A204.1 (cell line): Measurements from ENCODE around the gene RAB11FIP4.

Experiments used
- FAIRE-seq: peaks from 2 replicates; lab custom pipeline; 2012; peaks lifted over from hg19 to GRCh38; lab: Jason Lieb, UNC

Gene RAB11FIP4

DNA sequence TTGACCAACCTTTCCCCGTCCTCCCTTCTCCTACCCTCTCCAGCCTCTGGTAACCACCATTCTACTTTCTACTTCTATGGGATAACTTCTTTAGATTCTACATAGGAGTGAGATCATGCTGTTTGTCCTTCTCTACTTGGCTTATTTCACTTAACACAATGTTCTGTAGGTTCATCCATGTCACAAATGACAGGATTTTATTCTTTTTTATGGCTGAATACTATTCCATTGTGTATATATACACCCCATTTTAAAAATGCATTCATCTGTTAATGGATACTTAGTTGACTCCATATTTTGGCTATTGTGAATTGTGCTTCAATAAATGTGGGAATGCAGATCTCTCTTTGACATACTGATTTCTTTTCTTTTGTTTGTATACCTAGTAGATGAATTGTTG is 115.0 kb downstream of the RAB11FIP4 start:
- FAIRE-seq = no peak

DNA sequence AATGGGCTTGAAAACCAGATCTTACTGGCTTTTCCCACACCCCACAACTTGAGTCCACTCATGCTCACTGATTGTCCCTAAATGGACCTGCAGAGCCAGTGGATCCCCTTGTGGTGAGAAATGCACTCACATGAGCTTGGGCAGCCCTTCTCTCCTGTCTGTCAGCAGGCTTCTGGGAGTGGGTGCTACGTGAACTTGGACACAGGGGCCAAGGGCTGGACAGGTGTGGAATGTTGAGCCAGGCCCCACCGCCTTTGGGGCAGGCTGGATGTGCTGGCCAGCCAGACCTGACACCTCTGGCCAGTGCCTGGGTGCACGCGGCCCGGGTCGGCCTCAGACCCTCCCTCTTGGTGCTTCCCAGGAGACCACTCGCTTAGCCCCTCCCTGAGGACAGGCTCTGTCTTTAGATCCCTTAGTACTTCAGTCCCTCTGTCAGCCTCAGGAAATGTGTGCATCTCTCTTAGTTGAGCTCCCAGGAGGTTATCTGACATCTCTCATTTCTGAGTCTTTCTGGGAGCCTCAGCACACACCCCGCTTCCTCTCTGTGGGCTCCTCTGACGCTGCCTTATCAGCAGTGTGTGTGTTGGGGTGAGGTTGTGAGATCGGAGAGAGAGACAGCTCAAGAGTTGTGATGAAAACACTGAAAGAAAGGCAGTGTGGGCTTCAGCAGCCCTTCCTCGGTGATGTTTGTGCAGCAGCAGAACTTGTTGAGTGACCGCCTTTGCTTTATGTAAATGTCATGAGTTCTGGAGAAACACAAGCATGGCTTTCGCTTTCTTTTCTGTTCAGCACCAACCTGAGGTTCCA is 117.0 kb downstream of the RAB11FIP4 start:
- FAIRE-seq = no peak

DNA sequence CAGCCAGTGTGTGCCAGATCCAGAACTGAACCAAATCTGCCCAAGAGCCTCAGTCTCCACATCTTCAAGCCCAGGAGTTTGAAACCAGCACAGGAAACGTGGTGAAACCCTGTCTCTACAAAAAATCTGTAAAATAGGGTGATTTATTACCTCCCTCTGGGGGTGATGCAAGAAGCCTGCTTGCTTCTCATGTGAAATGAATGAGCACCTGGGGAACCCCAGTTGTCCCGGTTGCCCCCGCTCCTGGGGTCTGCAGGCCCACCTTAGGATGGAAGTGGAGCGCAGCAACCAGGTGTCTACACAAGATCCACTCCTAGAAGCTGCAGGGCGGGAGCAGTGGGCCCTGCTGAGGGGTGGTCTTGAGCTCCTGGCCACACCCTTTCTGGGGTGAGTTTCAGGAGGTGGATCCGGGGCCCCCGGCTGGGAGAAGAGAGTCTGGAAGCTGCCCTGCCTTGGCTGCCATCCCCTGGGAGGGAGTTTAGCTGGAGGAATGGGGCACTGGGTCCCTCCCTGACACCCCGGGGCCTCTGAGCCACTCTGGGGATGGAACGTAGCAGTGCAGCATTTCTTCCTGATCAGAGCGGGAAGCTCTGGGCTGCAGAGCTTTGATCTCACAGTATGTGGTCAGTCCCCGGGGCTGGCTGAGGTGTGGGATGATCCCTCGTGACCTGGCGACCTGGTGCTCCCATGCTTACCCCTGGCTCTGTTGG is 117.8 kb downstream of the RAB11FIP4 start:
- FAIRE-seq = no peak

DNA sequence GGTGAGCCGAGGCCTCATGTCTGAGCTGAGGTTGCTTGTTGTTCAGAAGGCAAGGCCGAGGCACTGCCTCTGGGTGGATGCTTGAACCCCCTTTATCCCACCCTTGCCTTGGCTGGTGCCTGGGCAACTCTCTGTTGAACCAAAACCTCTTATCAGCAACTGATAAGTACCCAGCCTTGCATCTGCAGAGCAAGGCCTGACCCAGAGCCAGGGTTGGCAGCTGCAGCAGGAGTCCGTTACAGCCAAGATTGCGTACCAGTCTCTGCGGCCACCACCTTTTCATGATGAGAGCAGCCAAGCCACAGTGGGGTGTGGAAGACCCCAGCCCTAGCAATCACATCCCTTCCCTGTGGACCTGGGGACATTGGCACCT is 118.3 kb downstream of the RAB11FIP4 start:
- FAIRE-seq = no peak

DNA sequence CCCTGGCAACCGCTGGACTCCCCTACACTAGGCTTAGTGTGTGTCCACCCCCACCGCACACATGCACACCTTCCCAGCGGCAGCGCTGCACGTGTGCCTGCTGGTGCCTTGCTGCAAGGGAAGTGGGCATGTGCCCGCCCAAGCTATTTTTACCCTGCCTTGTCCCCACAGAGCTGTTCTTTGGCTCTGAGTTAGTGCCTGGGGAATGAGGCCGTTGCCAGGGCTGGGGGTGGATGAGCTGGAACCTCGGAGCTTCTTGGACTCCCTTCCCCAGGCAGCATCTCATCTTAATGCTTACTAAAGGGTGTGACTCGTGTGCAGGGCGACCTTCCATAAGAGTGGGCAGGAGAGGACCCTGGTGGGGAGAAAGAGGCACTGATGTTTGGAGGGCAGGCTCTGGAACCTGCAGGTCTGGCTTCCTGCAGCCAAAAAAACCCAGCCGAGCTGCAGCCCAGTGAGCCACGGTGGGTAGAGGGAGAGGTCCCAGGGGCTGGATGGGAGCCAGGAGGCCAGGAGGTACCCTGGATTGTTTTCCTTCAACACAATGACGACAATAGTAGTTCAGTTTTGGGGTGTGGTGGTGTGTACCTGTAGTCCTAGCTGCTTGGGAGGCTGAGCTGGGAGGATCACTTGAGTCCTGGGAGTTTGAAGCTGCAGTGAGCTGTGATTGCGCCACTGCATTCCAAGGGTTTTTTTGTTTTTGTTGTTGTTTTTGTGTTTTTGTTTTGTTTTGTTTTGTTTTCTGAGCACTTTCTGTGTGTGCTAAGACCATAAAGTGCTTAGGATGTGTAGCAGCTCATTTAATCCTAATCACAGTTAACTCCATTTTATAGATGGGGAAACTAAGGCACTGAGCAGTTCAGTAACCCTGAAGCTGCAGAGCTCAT is 119.1 kb downstream of the RAB11FIP4 start:
- FAIRE-seq = no peak

DNA sequence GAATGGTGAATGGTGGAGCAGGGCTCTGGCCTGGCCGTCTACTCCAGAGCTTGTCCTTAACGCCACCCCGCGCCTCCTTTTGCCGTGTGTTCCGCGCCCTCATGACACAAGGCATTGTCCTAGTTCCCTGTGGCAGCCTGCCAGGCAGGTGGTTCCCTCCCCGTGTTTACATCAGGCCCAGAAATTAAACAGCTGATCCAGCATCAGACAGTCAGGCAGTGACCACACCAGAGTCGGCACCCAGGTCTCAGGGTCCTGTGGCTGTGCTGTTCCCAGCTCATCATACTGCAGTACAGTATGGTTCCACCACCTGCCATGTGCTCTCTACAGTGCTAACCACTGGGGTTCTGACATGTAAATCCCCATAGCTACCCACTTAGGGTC is 119.7 kb downstream of the RAB11FIP4 start:
- FAIRE-seq = no peak

DNA sequence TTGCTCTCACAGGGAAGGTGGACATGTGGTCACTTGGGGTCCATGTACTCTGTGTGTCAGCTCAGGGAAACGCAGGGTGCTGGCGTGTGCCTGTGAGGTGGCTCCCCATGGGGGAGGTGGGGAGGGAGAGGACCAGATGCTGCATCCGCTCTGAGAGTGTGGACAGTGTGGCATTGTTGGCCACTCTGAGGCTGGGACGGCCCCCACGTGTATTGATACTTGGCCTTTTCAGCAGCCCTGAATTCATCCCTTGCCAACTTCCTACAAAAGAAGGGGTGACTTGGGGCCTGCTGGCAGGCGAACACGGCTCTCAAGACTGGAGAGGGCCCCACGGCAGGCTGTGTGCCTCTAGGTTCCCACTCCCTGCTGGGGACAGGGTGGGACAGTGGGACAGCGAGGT is 120.1 kb downstream of the RAB11FIP4 start:
- no peak for FAIRE-seq

DNA sequence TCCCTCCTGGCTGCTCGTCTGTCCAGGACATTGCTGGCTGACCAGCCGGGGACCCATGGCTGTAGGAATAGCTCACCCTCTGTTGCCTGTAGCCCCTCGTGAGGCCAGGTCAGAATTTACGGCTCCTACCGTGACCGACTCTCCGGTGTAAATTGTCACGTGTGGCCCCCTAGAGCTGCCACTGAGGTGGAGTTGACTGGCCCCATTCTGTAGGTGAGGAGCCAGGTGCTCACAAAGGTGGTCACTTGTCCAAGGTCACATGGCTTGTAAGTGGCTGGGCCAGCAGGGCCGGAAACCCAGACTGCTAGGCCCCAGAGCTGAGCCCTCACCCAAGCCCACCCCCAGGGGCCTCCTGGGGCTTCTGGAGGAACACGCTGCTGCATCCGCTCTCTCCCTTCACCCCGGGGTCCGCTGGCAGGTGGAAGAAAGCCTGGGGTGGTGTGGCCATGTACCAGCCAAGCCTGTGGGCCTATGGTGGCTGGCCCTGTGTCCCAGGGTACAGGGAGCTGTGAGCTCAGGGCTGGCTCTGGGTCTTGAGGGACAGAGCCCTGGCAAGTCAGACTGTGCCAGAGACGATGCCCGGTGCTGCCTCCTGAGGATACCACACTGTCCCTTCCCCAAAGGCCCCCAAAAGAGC is 120.7 kb downstream of the RAB11FIP4 start:
- FAIRE-seq = no peak

DNA sequence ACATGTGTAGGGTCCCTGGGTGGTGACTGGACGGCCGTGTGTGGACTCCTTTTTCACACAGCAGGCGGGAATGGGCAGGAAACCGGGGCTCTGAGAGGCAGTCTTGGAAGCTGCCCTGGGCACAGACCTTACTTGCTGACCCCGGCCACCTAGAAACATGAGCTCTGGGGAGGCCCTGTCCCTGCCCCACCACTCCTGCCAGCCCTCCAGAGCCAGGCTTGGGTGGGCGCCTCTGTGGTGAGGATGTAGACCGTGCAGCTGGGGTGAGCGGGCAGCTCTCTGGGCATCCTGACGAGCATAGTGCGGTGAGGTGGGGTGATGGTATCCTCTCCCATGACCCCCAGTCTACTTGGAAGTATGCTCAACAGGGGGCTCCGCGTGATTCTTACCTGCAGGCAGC is 121.3 kb downstream of the RAB11FIP4 start:
- no peak for FAIRE-seq

DNA sequence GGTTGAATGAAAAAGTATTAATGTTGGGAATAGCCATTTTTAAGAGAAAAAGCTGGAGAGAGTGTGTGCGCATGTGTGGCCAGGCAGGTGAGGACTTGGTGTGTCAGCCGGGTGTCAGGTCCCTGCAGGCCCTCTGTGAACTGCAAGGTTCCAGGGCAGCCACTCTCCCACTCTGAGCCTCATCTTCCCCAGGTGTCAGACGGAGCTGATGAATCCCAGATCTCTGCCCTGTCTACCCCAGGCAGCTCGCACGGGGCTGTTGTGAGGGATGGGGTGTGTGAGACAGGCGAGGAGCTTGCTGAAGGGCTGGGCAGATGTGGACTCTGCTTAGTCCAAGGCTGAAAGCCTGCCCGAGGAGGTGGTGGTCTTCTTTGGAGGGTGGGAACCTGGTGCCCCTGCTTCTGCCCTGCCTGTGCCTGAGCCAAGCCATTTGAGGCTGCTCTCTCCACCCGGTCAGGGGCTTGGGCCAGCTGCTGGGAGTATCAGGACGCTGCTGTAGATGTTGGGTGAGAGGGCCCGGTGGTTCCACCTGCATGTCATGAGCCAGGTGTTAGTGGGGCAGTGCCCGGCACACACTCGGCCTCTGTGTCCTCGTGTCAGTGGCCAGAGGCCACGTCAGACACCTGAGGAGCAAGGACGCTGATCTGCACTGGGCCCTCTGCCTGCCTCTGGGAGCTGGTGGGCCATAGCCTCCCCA is 122.4 kb downstream of the RAB11FIP4 start:
- FAIRE-seq = no peak

DNA sequence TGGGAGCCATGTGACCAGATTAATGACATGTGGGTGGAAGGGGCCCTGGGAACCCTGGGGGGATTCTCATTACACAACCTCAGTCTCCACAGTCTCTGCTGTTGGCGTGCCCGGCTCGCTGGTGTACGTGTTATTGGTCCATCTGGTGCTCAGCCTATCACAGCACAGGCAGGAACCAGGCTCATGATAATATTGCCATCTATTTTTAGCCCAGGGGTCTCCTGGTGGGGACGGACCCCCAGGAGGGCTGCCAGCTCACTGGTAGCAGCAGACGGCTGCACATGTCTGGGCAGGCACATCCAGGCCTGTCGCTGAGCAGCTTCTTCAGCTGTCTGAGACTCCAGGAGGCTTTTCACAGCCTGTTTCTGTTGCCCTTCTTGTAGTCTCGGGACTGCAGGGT is 123.8 kb downstream of the RAB11FIP4 start:
- FAIRE-seq = no peak

DNA sequence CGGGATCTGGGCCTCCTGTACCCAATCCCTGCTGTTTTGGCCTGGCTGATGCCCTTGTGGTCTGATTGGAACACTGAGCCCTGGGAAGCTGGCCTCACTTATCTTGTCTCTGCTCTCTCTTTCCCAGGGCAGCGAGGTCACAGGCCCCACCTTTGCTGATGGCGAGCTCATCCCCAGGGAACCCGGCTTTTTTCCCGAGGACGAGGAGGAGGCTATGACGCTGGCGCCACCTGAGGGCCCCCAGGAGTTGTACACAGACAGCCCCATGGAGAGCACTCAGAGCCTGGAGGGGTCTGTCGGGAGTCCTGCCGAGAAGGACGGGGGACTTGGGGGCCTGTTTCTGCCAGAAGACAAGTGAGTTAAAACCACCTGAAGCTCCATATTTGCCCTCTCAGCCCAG is 126.0 kb downstream of the RAB11FIP4 start:
- FAIRE-seq = no peak

DNA sequence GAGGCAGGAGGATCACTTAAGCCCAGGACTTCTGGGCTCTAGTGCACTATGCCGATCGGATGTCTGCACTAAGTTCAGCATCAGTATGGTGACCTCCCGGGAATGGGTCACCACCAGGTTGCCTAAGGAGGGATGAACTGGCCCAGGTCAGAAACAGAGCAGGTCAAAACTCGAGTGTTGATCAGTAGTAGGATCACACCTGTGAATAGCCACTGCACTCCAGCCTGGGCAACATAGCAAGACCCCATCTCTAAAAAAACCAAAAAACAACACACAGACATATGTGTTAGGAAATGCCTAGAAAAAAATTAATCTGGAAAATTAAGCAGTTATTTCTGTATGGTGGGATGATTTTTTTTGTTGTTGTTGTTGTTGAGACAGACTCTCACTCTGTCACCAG is 127.0 kb downstream of the RAB11FIP4 start:
- no peak for FAIRE-seq

DNA sequence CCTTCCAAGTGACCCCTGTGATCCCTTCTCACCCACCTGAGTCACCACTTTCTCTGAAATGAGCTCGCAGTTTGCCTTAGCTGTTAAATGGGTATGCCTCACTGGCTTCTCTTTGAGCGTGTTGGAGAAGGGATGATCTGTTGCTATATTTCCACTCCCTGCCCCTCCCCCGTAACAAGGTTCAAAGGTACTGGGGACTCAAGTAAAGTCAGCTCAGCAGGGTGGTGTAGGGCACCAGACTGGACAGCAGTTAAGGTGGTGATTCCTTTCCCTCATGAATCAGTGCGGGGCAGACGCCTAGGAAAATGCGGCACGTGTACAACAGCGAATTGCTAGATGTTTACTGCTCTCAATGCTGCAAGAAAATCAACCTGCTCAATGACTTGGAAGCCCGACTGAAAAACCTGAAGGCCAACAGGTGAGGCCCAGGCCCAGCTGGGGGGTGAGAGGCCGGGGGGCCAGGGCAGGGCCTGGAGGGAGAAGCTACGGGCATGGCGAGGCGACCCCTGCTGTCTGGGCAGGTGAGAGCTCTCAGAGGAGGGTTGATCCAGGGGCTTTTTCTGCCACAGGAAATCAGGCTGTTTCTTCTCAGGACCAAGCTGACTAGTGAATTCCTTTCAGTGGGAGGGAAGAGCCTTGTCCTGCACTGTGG is 130.3 kb downstream of the RAB11FIP4 start:
- FAIRE-seq = no peak

DNA sequence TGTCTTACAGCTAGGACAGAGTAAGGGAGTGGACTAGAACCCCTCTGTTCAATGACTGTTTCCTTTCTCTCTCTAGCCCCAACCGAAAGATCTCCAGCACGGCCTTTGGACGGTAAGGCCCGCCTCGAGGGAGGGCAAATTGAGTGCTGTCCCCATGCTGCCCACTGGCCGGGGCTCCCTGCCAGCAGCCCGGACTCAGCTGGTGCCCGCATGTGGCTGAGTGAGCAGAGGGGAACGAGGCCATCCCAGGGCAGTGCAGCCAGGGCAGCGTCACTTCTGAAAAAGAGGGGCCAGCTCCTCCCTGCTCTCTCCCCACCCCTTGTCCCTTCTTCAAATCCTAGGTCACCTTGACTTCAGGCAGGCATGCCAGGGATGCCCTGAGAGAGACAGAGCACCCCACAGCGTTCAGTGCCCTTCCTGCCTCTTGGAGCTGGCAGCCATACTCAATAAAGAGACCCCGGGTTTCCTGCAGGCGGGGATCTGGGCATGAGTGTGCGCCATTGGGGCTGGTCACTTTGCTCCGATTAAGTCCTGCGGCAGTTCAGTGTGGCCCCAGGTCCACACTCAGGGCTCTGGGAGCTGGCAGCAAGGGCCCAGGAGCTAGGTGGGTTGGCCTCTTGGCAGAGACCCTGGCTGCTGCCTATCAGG is 130.9 kb downstream of the RAB11FIP4 start:
- FAIRE-seq = no peak

DNA sequence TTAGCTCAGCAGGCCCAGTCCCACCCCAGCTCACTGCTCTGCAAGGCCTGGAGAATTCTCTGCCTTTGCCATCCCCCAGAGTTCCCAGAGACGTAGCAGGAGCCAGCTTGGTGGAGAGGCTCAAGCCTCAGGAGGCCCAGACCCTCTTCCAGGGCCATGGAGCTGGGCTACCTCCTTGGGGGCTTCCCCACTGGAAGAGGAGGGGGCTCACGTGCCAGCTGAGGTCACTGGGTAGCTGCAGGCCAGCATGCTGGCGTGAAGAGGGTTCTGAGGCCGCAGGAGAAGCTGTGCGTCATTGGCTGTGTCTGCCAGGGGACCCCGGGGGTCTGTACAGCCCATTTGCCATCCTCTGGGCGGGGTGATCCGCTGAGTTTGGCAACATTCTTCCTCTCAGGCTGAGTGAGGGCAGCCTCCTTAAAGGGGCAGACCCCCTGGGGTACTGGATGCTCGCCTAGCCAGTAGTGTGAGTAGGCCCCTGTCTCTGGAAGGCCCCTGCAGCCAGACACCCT is 131.6 kb downstream of the RAB11FIP4 start:
- FAIRE-seq = no peak

DNA sequence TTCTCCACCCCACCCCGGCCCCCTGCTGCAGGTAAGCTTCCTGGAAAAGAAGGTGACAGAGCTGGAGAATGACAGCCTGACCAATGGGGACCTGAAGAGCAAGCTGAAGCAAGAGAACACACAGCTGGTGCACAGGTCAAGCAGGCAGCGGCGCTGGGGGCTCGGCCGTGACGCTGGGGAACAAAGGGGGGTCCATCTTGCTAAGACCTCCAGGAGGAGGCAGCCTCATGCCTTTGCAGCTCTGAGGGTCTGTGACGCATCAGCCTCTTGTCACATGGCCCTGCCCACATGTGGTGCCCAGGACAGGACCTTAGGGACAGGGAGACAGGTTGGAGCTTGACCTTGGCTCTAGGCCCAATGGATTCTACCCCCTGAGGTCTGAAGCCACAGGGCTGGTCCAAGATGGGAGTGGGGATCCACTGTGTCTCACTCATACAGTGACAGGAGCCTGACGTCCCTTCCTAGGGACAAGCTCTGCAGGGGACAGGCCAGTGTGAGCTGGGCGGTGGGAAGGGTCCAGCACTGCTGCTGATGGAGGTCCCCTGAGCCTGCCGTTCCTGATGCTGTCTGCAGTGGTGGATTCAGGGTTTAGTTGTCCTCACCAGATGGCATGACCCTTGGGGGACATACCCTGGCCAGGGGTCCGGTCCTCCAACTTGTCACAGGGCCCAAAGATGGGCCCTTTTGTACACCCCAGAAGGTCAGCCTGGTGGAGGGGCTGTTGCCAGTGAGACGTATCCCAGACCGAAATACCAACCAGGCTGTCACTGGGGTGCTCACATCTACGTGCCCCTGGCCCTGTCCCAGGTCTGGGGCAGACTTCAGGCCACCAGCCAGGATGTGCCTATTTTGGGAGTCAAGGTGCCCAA is 132.6 kb downstream of the RAB11FIP4 start:
- FAIRE-seq = no peak

DNA sequence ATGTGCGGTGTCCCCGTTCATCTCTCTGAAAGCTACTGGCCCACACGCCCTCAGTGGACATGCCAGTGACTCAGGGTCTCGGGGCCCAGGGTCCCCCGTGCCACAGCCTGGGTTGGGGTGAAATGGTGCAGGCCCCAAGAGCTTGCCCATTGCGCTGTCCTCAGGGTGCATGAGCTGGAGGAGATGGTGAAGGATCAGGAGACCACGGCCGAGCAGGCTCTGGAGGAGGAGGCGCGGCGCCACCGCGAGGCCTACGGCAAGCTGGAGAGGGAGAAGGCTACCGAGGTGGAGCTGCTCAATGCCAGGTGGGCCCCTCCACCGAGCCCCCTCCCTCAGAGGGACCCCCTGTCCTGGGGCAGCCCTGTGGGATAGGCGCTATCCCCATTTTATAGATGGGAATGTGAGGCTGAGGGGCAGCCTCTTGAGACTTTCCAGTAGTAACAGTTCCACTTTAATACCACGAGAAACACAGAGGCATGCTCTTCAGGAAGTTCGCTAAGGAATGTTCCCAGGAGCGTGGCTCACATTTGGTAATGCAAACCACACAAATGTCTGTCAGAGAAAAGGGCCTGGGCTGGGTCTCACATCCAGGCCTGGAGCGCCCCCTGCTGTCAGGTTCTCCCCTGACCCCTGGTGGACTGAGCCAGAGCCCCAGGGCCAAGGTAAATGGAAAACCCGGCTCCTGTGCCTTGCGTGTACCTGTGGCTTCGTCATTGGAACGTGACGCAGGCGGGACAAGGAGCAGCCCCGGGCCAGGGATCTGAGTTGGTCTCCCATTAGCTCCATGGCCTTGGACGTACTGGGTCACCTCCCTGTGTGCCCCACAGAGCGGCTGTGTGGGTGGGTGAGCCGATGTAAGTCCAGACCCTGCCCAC is 133.7 kb downstream of the RAB11FIP4 start:
- FAIRE-seq = peak; percentile 23
